Measurements from ENCODE around the gene TLE6.

DNA sequence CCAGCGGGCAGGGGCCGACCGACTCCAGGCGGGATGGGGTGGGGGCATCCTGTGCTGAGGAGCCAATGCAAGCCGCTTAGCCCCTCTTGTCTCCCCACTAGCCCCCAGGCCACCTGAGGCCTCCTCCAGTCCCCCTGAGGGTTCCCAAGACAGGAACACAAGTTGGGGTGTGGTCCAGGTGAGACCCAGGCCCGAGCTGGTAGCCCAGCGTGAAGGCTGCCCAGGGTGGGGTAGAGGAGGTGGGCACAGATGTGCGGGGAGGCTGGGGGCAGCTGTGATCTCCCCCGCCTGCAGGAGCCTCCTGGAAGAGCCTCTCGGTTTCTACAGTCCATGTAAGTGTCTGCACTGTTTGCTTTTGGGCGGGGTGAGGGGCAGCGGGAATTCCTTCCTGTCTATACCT, 10.4 kb downstream of the TLE6 start:
- TF ChIP-seq, protein P1, sequence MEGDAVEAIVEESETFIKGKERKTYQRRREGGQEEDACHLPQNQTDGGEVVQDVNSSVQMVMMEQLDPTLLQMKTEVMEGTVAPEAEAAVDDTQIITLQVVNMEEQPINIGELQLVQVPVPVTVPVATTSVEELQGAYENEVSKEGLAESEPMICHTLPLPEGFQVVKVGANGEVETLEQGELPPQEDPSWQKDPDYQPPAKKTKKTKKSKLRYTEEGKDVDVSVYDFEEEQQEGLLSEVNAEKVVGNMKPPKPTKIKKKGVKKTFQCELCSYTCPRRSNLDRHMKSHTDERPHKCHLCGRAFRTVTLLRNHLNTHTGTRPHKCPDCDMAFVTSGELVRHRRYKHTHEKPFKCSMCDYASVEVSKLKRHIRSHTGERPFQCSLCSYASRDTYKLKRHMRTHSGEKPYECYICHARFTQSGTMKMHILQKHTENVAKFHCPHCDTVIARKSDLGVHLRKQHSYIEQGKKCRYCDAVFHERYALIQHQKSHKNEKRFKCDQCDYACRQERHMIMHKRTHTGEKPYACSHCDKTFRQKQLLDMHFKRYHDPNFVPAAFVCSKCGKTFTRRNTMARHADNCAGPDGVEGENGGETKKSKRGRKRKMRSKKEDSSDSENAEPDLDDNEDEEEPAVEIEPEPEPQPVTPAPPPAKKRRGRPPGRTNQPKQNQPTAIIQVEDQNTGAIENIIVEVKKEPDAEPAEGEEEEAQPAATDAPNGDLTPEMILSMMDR (IDR thresholded peaks at IDR 0.05; ENCODE audit: insufficient read depth, low read depth, low read length): no peak
- no peak for TF ChIP-seq EZH2 (IDR thresholded peaks at IDR 0.05; ENCODE audit: insufficient read depth, low read length)

Measured in astrocyte (in vitro differentiated cells and primary cell).